ENCODE measurements around the gene CASR.
"Not testable (repeated sequence)": the region's sequence is repeated elsewhere in the genome, so short reads cannot be mapped to it uniquely, and the experiment has no call there.

The CASR gene, protein sequence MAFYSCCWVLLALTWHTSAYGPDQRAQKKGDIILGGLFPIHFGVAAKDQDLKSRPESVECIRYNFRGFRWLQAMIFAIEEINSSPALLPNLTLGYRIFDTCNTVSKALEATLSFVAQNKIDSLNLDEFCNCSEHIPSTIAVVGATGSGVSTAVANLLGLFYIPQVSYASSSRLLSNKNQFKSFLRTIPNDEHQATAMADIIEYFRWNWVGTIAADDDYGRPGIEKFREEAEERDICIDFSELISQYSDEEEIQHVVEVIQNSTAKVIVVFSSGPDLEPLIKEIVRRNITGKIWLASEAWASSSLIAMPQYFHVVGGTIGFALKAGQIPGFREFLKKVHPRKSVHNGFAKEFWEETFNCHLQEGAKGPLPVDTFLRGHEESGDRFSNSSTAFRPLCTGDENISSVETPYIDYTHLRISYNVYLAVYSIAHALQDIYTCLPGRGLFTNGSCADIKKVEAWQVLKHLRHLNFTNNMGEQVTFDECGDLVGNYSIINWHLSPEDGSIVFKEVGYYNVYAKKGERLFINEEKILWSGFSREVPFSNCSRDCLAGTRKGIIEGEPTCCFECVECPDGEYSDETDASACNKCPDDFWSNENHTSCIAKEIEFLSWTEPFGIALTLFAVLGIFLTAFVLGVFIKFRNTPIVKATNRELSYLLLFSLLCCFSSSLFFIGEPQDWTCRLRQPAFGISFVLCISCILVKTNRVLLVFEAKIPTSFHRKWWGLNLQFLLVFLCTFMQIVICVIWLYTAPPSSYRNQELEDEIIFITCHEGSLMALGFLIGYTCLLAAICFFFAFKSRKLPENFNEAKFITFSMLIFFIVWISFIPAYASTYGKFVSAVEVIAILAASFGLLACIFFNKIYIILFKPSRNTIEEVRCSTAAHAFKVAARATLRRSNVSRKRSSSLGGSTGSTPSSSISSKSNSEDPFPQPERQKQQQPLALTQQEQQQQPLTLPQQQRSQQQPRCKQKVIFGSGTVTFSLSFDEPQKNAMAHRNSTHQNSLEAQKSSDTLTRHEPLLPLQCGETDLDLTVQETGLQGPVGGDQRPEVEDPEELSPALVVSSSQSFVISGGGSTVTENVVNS

GRCh38 chr3:122183521-122183892 is at the start of gene CASR:
Gene CASR, plus strand, starts transcription at chr3:122183668. Its CDS starts 70,522 bp downstream, at chr3:122254190.
- DNase-seq (ENCODE audit: low read depth in 2 of 2, low spot score in 1 of 2) = no peak

GRCh38 chr3:122146466-122146865 is 37.0 kb upstream of the CASR start:
- no peak for DNase-seq (ENCODE audit: low read depth in 2 of 2, low spot score in 1 of 2)

DNA sequence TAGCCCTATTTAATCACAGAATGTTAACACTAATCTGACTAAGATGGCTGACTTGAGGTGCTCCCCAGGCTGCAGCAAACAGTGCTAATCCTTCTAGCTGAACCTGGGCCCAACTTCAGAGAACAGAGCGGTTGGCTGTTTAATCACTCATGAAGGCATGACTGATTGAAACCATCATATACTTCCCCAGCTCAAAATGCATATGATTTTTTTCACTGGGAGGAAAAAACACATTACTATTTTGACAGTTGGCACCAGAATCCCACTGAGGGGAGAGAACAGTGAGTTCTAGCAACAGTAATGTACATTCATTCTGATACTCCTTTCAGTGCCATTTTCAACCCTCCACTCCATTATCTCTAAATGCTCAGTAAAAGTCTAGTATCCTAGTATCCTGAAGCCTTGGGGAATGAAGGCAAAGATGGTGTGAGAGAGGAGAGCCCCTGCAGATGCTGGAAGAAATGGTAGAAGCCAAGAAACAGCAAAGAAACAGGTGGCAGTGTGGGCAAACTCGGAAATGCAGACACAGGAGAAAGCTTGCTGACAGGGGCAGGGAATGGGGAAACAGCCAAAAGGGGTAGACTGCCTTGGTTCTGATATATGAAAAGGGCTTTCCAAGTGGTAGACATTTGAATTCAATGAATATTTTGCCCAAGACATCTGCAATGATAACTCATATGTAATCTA is 34.4 kb upstream of the CASR start:
- DNase-seq (ENCODE audit: low read depth in 2 of 2, low spot score in 1 of 2) = no peak

- DNase-seq (ENCODE audit: low read depth in 2 of 2, low spot score in 1 of 2) = no peak
Measured at GRCh38 chr3:122151480-122151879, 32.0 kb upstream of the CASR start.

GRCh38 chr3:122164983-122165382 is 18.5 kb upstream of the CASR start:
- not testable (repeated sequence) for DNase-seq (ENCODE audit: low read depth in 2 of 2, low spot score in 1 of 2)

DNA sequence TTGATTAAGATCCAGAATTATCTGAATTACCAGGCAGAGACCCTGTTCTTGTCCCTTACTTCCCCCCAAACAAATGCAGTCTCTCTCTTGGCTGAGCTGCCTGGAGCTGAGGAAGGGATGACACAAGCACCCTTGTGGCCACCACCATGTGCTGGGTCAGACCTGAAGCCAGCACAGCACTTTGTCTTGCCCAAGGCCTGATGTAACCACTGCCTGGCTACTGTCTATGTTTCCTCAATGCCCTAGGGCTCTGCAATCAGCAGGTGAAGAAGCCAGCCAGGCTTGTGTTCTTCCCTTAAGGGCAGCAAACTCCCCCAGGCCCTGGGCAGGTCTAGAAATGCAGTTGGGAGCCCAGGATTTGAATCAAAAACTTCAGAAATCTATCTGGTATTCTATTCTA is 15.8 kb upstream of the CASR start:
- no peak for DNase-seq (ENCODE audit: low read depth in 2 of 2, low spot score in 1 of 2)

DNA sequence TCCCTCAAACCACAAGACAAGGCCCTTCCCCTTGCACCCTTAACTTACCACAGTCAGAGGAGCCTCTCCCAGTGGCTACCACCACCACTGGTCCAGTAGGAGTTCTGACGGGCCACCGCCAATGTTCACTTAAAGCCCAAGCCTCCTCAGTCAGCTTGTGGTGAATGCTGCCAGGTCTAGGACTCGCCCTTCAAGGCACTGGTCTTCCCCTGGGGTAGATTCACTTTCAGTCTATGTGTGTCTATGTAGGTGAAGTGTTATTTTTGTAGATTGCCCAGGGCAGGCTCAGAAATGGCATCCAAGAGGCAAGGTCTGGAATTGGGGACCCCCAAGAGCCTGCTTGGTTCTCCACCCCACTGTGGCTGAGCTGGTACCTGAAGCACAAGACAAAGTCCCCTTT is 15.4 kb upstream of the CASR start:
- no peak for DNase-seq (ENCODE audit: low read depth in 2 of 2, low spot score in 1 of 2)

DNA sequence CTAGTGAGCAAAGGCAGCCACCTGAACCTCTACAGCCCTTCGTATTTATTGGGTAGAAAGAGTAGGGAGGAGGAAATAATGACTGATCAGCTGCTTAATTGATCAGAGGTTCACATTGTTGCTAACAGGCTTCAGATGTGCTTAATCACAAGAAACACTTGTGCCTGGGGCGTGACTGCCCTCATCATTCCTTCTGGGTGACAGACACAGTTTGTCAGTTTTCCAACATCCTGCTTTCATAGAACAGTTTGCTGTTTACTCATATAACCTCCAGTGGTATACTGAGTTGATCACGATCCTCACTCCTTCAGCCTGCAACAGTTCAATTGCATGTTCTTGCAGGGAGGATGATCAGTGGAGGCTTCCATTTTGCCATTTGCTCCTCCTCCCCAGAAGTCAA is 13.6 kb upstream of the CASR start:
- DNase-seq (ENCODE audit: low read depth in 2 of 2, low spot score in 1 of 2) = no peak

GRCh38 chr3:122171361-122171760 is 12.1 kb upstream of the CASR start:
- not testable (repeated sequence) for DNase-seq (ENCODE audit: low read depth in 2 of 2, low spot score in 1 of 2)

- DNase-seq (ENCODE audit: low read depth in 2 of 2, low spot score in 1 of 2) = no peak
Measured at GRCh38 chr3:122178711-122179110, 4.8 kb upstream of the CASR start.

DNA sequence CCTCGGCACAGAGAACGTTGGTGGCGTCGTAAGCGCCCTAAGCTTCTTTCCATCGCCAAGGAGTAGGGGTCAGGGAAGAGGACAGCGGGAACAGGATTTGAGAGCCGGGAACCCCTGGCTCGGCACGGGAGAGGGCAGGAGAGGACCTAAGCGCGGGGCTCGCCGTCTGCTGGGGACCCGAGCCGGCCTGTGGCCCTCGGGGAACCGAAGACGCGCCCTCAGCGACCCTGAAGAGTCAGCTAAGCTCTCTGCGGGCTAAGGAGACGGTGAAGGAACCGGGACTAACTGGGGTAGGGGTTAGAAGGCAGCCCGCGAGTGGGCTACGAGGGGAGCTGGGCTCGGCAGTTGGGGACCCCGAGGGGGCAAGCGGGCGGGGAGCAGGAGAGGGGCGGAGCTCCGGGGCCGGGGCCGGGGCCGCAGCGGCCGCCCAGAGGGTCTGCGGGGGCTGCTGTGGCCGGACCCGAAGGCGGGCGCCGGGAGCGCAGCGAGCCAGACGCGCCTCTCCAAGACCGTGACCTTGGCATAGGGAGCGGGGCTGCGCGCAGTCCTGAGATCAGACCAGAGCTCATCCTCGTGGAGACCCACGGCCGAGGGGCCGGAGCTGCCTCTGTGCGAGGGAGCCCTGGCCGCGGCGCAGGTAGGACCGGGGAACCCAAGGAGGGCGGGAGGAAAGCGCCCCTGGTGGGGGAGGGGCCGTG is 574 bp downstream of the CASR start:
- no peak for DNase-seq (ENCODE audit: low read depth in 2 of 2, low spot score in 1 of 2)

DNA sequence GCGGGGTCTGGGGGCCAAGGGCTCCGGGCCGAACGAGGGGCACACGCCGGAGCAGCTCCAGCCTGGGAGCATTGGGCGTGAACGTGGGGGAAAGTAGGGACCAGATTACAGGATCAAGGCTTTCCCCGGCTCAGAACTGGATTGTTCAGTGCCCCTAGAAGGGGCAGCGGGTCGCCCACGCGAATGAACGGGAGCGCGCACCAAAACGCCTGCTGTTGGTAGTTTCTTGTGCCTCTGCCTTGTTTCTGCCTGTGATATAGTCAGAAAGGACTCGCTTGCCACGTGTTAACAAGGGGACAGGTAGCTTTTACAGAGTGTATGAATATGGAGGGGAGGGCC is 1.1 kb downstream of the CASR start:
- DNase-seq (ENCODE audit: low read depth in 2 of 2, low spot score in 1 of 2) = no peak

GRCh38 chr3:122186372-122186771 is 2.9 kb downstream of the CASR start:
- no peak for DNase-seq (ENCODE audit: low read depth in 2 of 2, low spot score in 1 of 2)

- DNase-seq (ENCODE audit: low read depth in 2 of 2, low spot score in 1 of 2) = no peak
Measured at GRCh38 chr3:122188737-122189136, 5.3 kb downstream of the CASR start.

- DNase-seq (ENCODE audit: low read depth in 2 of 2, low spot score in 1 of 2) = no peak
Measured at GRCh38 chr3:122189357-122189756, 5.9 kb downstream of the CASR start.

- DNase-seq (ENCODE audit: low read depth in 2 of 2, low spot score in 1 of 2) = no peak
Measured at GRCh38 chr3:122190525-122190924, 7.1 kb downstream of the CASR start.

DNA sequence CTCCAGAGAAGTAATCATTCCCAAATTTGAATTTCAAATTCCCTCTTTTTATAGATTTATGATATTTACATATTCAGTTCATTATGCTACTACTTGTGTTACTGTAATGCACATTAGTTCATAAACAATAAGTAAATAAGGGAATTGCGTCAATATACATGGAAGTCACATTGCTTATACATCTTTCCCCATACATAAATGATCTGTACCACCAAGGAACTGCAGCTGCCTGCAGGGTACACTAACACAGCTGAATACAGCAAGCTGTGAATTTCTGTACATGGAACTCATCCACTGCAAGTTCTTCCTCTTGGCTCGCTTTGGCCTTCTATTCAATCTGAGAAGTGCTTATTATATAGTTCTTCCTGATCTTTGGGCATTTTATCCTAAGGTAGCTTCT is 15.5 kb downstream of the CASR start:
- no peak for DNase-seq (ENCODE audit: low read depth in 2 of 2, low spot score in 1 of 2)

GRCh38 chr3:122199552-122199951 is 16.1 kb downstream of the CASR start:
- no peak for DNase-seq (ENCODE audit: low read depth in 2 of 2, low spot score in 1 of 2)

DNA sequence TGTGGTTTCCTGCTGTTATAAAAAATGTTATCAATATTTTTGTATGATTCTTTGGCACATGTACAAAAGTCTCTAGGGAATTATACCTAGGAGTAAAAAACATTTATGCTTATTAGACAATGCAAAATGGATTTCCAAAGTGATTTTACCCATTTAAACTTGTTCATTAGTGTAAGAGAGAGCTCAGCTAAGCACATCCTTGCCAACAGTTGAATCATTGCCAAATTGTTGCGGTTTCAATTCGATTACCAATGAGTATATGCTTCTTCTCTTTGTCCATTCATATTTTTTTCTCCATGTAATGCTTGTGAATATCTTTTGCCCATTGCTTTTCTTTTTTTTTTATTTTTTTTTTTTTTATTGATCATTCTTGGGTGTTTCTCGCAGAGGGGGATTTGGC is 17.2 kb downstream of the CASR start:
- DNase-seq (ENCODE audit: low read depth in 2 of 2, low spot score in 1 of 2) = no peak

- DNase-seq (ENCODE audit: low read depth in 2 of 2, low spot score in 1 of 2) = not testable (repeated sequence)
Measured at GRCh38 chr3:122201476-122201875, 18.0 kb downstream of the CASR start.

DNA sequence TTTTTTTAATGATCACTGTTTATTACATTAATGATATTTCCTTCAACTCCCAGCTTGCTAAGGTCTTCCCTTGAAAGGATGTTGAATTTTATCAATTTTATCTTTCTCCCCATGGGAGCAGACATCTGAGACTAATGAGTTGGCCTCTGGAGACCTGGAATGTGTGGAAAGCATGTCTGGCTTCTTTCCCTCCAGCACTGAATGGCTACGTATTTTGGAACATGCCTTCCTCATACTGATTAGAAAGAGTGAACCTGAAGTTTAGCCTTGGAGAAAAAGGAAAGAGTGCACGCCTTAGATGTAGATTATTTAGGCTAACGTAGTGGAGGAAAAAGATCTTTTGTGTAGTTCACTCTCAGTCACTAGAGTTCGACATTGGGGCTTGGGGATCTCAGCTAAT is 25.1 kb downstream of the CASR start:
- DNase-seq (ENCODE audit: low read depth in 2 of 2, low spot score in 1 of 2) = no peak

All from stimulated activated CD8-positive, alpha-beta memory T cell treated with anti-CD3 and anti-CD28 coated beads, Interleukin-4, amount 100 ng/mL, for 4 hours (primary cell).